ENCODE results near the gene SLC26A6. TPM values are rescaled to one million over a fixed set of nuclear protein-coding genes. Genes with fewer than 3 reads are reported as not detected.

SLC26A6 gene
- total RNA-seq, 2 experiments from 2014 or later: 13.5 to 14.4 TPM

GRCh38 chr3:48584836-48585235 lies 50.4 kb downstream of the SLC26A6 start:
- no peaks in the 10 kb centered on the region for H3K36me3 ChIP-seq (ENCODE audit: insufficient read depth, low read length)
- no peak for TF ChIP-seq CTCF (IDR thresholded peaks at IDR 0.05)
- intact Hi-C loops (cut with DNase I, micrococcal nuclease): no loop called here
- POLR2A ChIA-PET: no interaction called here
- H3K36me3 Mint-ChIP-seq (ENCODE audit: low read depth): no peaks in the 10 kb centered on the region
- H3K27ac Mint-ChIP-seq: no peak overlapping the region
- peaks cover 0 to 2% of the 10 kb centered on the region in 2 experiments for H3K27me3 ChIP-seq (ENCODE audit: control insufficient read depth in 1 of 2, insufficient read depth in 2 of 2, low read length in 2 of 2)
- no peaks in the 10 kb centered on the region for H3K9me3 Mint-ChIP-seq
- no peaks in the 10 kb centered on the region for H3K4me1 ChIP-seq (ENCODE audit: insufficient read depth, low read length)
- no peak for ATAC-seq (ENCODE audit: poor library complexity)
- H3K4me3 ChIP-seq (ENCODE audit: low read length): no peak overlapping the region
- CTCF ChIA-PET: no interaction called here
- no peak overlapping the region for H3K4me3 Mint-ChIP-seq
- no peak overlapping the region for H3K27ac ChIP-seq (ENCODE audit: low read depth in 1 of 2, low read length in 2 of 2)
- peaks cover 0 to 3% of the 10 kb centered on the region in 2 experiments for H3K9me3 ChIP-seq (ENCODE audit: control insufficient read depth in 1 of 2, insufficient read depth in 1 of 2, low read length in 2 of 2)
- DNase-seq: no peak
- H3K27me3 Mint-ChIP-seq: peaks cover 24% of the 10 kb centered on the region
- H3K4me1 Mint-ChIP-seq (ENCODE audit: low read depth): no peaks in the 10 kb centered on the region

DNA sequence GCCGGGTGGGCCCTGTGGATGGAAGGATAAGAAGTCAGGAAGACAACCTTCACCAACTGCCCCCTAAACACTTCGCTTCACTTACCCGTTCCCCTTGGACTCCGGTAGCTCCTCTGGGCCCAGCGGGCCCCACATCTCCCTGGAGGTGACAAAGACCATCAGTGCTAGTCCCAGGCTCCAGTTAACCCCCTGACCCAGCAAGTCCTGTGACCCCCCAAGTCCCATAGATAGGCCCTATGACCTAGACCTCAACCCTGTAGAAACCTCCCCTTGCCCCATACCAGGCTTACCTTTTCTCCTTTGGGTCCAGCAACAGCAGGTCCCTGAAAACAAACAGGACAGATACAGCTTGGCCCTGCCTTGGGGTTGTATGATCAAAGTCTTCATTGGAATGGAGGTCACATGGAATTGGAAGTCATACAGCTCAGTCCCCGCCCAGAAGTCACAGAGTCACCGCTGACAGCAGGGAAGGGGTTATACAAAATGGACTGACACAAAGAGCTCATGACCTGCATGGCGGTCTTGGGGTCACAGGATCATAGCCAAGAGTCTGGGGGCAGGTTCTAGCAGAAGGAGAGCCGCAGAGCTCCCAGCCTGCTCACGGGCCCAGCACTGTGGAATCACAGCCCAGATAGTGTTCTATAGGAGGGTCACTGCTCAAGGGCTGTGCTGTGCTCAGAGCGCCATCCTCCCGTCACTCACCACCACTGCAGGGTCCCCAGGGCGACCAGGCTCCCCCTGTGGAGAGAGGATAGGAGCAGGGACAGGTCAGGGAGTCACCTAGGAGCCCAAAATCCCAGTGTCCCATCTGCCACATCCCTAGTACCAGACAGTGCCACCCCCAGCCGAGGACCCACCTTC lies 53.4 kb downstream of the SLC26A6 start:
- ATAC-seq (ENCODE audit: poor library complexity) (no peak), DNase-seq (no peak)
- Mint-ChIP-seq H3K9me3 (no peaks in the 10 kb centered on the region), H3K4me1 (ENCODE audit: low read depth) (no peaks in the 10 kb centered on the region), H3K36me3 (ENCODE audit: low read depth) (no peaks in the 10 kb centered on the region), H3K27me3 (peaks cover 6% of the 10 kb centered on the region), H3K4me3 (no peak overlapping the region), H3K27ac (no peak overlapping the region)
- ChIA-PET CTCF (no interaction called here), POLR2A (no interaction called here)
- intact Hi-C loops (cut with DNase I, micrococcal nuclease): no loop called here
- H3K27ac ChIP-seq (ENCODE audit: low read depth in 1 of 2, low read length in 2 of 2): no peak overlapping the region
- no peaks in the 10 kb centered on the region for H3K27me3 ChIP-seq (ENCODE audit: control insufficient read depth in 1 of 2, insufficient read depth in 2 of 2, low read length in 2 of 2)
- no peaks in the 10 kb centered on the region for H3K9me3 ChIP-seq (ENCODE audit: control insufficient read depth in 1 of 2, insufficient read depth in 1 of 2, low read length in 2 of 2)
- H3K4me1 ChIP-seq (ENCODE audit: insufficient read depth, low read length): no peaks in the 10 kb centered on the region
- H3K36me3 ChIP-seq (ENCODE audit: insufficient read depth, low read length): no peaks in the 10 kb centered on the region
- H3K4me3 ChIP-seq (ENCODE audit: low read length): no peak overlapping the region
- TF ChIP-seq CTCF (IDR thresholded peaks at IDR 0.05): no peak

DNA sequence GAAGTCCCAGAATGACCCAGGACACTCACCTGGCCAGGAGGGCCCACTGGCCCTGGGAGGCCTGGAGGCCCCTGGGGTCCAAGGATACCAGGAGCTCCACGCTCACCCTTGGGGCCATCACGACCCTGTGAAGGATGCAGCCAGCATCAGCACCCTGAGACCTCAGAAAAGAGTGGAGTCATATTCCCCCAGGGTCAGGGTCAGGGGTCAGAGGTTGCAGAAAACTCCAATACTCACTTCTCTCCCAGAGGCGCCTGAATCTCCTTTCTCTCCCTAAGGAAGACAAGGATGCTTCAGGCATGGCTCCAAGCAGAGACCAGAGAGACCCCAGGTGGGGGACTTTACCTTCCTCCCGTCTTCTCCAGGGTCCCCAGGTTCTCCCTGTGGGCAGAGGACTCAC lies 58.6 kb downstream of the SLC26A6 start:
- Histone ChIP-seq H3K27me3 (ENCODE audit: control insufficient read depth in 1 of 2, insufficient read depth in 2 of 2, low read length in 2 of 2) (no peaks in the 10 kb centered on the region), H3K9me3 (ENCODE audit: control insufficient read depth in 1 of 2, insufficient read depth in 1 of 2, low read length in 2 of 2) (no peaks in the 10 kb centered on the region), H3K4me1 (ENCODE audit: insufficient read depth, low read length) (no peaks in the 10 kb centered on the region), H3K27ac (ENCODE audit: low read depth in 1 of 2, low read length in 2 of 2) (no peak overlapping the region), H3K4me3 (ENCODE audit: low read length) (no peak overlapping the region), H3K36me3 (ENCODE audit: insufficient read depth, low read length) (no peaks in the 10 kb centered on the region)
- Mint-ChIP-seq H3K4me3 (no peak overlapping the region), H3K4me1 (ENCODE audit: low read depth) (no peaks in the 10 kb centered on the region), H3K36me3 (ENCODE audit: low read depth) (no peaks in the 10 kb centered on the region), H3K27ac (no peak overlapping the region), H3K27me3 (no peaks in the 10 kb centered on the region), H3K9me3 (no peaks in the 10 kb centered on the region)
- ChIA-PET POLR2A (no interaction called here), CTCF (no interaction called here)
- TF ChIP-seq CTCF (IDR thresholded peaks at IDR 0.05): no peak
- DNase-seq: no peak
- intact Hi-C loops (cut with DNase I, micrococcal nuclease): no loop called here
- ATAC-seq (ENCODE audit: poor library complexity): no peak

Small RNAs within 50 kb of the gene (microRNA-seq; reads per million reads assigned to microRNA genes)
- not detected for gene MIR4793 (ENCODE audit: borderline microRNAs expressed, borderline replicate concordance)
- gene MIR711 (ENCODE audit: borderline microRNAs expressed, borderline replicate concordance): not detected

Other genes with a start within 250 kb of the SLC26A6 start
- gene PLXNB1, start 205.4 kb downstream of the SLC26A6 start, total RNA-seq: 1 to 10 TPM; 1.1 to 2.0 TPM
- gene CCDC51, start 195.3 kb downstream of the SLC26A6 start, total RNA-seq: 1 to 10 TPM; 5.5 to 5.8 TPM
- gene TMA7, start 195.2 kb downstream of the SLC26A6 start, total RNA-seq: 100 to 1,000 TPM; 289 to 297 TPM
- 10 to 100 TPM in 1 of 2 experiments, 1 to 10 TPM in 1; 8.8 to 10.3 TPM for gene ATRIP, start 188.7 kb downstream of the SLC26A6 start, total RNA-seq
- gene SHISA5, start 131.3 kb downstream of the SLC26A6 start, total RNA-seq: 100 to 1,000 TPM; 102 to 109 TPM
- gene PFKFB4, start 78.7 kb downstream of the SLC26A6 start, total RNA-seq: 1 to 10 TPM in 1 of 2 experiments, under 1 TPM in 1; 0.98 to 2.5 TPM
- gene UCN2, start 71.7 kb downstream of the SLC26A6 start, total RNA-seq: not detected
- gene COL7A1, start 40.1 kb downstream of the SLC26A6 start, total RNA-seq: under 1 TPM; 0.73 to 0.93 TPM
- 10 to 100 TPM; 74.1 to 75.5 TPM for gene UQCRC1, start 25.8 kb downstream of the SLC26A6 start, total RNA-seq
- gene TMEM89, start 13.7 kb downstream of the SLC26A6 start, total RNA-seq: not detected
- gene CELSR3, start 27.4 kb upstream of the SLC26A6 start, total RNA-seq: 1 to 10 TPM; 4.9 to 5.0 TPM
- 10 to 100 TPM in 1 of 2 experiments, 1 to 10 TPM in 1; 9.7 to 10.8 TPM for gene NCKIPSD, start 50.5 kb upstream of the SLC26A6 start, total RNA-seq
- gene IP6K2, start 81.8 kb upstream of the SLC26A6 start, total RNA-seq: 100 to 1,000 TPM in 1 of 2 experiments, 10 to 100 TPM in 1; 97.2 to 121 TPM
- gene PRKAR2A, start 212.4 kb upstream of the SLC26A6 start, total RNA-seq: 10 to 100 TPM; 47.4 to 48.3 TPM

Data from CD4-positive, alpha-beta T cell (primary cell).